WTC11 (cell line): ENCODE measurements around the gene MRPL27. TPM values are rescaled to one million over a fixed set of nuclear protein-coding genes. Genes with fewer than 3 reads are reported as not detected.

Source experiments
- ATAC-seq: fragments of 200-7000 bp; cut with Tn5 transposase; 2 replicates; pipeline ENCODE4 v1.10.0; 2021; ENCODE audit warnings: mild to moderate bottlenecking, moderate library complexity
- CTCF ChIA-PET: fragments of 300-600 bp; sonication (Branson Sonifier 250); formaldehyde crosslinking; loops from one replicate; lab custom pipeline; 2021; ENCODE audit warnings: antibody characterized with exemption; lab: Charles Lee
- POLR2A ChIA-PET: fragments of 350-600 bp; sonication (Branson Sonifier 250); formaldehyde crosslinking; loops from one replicate; lab custom pipeline; 2021; ENCODE audit warnings: antibody characterized with exemption; lab: Charles Lee
- DNase-seq: peaks from one replicate; pipeline ENCODE4 v3.0.0; 2021; ENCODE audit warnings: low spot score
- H3K27ac Mint-ChIP-seq: 2 replicates; pipeline ENCODE4 v1.8.0; 2021; ENCODE audit warnings: mixed read lengths
- H3K27me3 Mint-ChIP-seq: 2 replicates; pipeline ENCODE4 v1.8.0; 2021; ENCODE audit warnings: low read depth, mild to moderate bottlenecking, moderate library complexity, mixed read lengths
- H3K36me3 Mint-ChIP-seq: 2 replicates; pipeline ENCODE4 v1.8.0; 2021; ENCODE audit warnings: mixed read lengths
- H3K4me1 Mint-ChIP-seq: 2 replicates; pipeline ENCODE4 v1.8.0; 2022; ENCODE audit warnings: mixed read lengths
- H3K4me3 Mint-ChIP-seq: 2 replicates; pipeline ENCODE4 v1.8.0; 2021; ENCODE audit warnings: mild to moderate bottlenecking, moderate library complexity, mixed read lengths
- H3K9me3 Mint-ChIP-seq: 2 replicates; pipeline ENCODE4 v1.8.0; 2021; ENCODE audit warnings: mixed read lengths
- ATF1 ChIP-seq: sonication (generic); formaldehyde crosslinking; IDR thresholded peaks from 2 replicates; pipeline ENCODE4 v1.8.1; 2023; ENCODE audit warnings: mild to moderate bottlenecking, moderate library complexity, missing genetic modification reagents
- ATF2 ChIP-seq: sonication (generic); formaldehyde crosslinking; IDR thresholded peaks from 2 replicates; pipeline ENCODE4 v1.8.1; 2022; ENCODE audit warnings: low read depth, missing genetic modification reagents, borderline replicate concordance
- E2F5 ChIP-seq: sonication (generic); formaldehyde crosslinking; IDR thresholded peaks from 2 replicates; pipeline ENCODE4 v1.8.1; 2022; ENCODE audit warnings: mild to moderate bottlenecking, moderate library complexity, missing genetic modification reagents
- EMX1 ChIP-seq: fragments of 250-450 bp; sonication (Bioruptor Pico); IDR thresholded peaks from 2 replicates; pipeline ENCODE4 v1.8.0; 2021; ENCODE audit warnings: mild to moderate bottlenecking
- FOXK1 ChIP-seq: sonication (generic); formaldehyde crosslinking; IDR thresholded peaks from 2 replicates; pipeline ENCODE4 v1.8.0; 2022; ENCODE audit warnings: mild to moderate bottlenecking, moderate library complexity, missing genetic modification reagents
- KAT7 ChIP-seq: sonication (generic); formaldehyde crosslinking; IDR thresholded peaks from 2 replicates; pipeline ENCODE4 v1.8.1; 2023; ENCODE audit warnings: missing genetic modification reagents, mild to moderate bottlenecking, borderline replicate concordance
- MXD4 ChIP-seq: fragments of 250-450 bp; sonication (Bioruptor Pico); IDR thresholded peaks from 2 replicates; pipeline ENCODE4 v1.8.0; 2021; ENCODE audit warnings: mild to moderate bottlenecking, moderate library complexity, borderline replicate concordance
- NR1H2 ChIP-seq: sonication (generic); formaldehyde crosslinking; IDR thresholded peaks from 2 replicates; pipeline ENCODE4 v1.9.0; 2021; ENCODE audit warnings: mild to moderate bottlenecking, moderate library complexity, missing genetic modification reagents
- OVOL2 ChIP-seq: fragments of 250-450 bp; sonication (Bioruptor Pico); IDR thresholded peaks from 2 replicates; pipeline ENCODE4 v1.9.0; 2021; ENCODE audit warnings: mild to moderate bottlenecking, borderline replicate concordance
- SMAD3 ChIP-seq: sonication (generic); formaldehyde crosslinking; IDR thresholded peaks from 2 replicates; pipeline ENCODE4 v1.8.0; 2022; ENCODE audit warnings: missing genetic modification reagents, mild to moderate bottlenecking, borderline replicate concordance
- SP1 ChIP-seq: sonication (generic); formaldehyde crosslinking; conservative IDR thresholded peaks from 2 replicates; pipeline ENCODE4 v1.8.1; 2022; ENCODE audit warnings: missing genetic modification reagents
- ZNF219 ChIP-seq: sonication (generic); formaldehyde crosslinking; IDR thresholded peaks from 2 replicates; pipeline ENCODE4 v1.8.0; 2023; ENCODE audit warnings: missing genetic modification reagents, mild to moderate bottlenecking, borderline replicate concordance
- ZNF281 ChIP-seq: sonication (generic); formaldehyde crosslinking; IDR thresholded peaks from 2 replicates; pipeline ENCODE4 v1.8.0; 2023; ENCODE audit warnings: mild to moderate bottlenecking, missing genetic modification reagents
- ZNF532 ChIP-seq: fragments of 250-450 bp; sonication (Bioruptor Pico); IDR thresholded peaks from 2 replicates; pipeline ENCODE4 v1.9.0; 2021; ENCODE audit warnings: mild to moderate bottlenecking, borderline replicate concordance
- total RNA-seq: library from RNA; stranded (reverse); gene quantifications from 3 replicates; pipeline ENCODE4 v1.2.3, GENCODE V29; 2021
- TF ChIP-seq, protein P1 (sequence below): sonication (generic); formaldehyde crosslinking; IDR thresholded peaks from 2 replicates; pipeline ENCODE4 v1.8.0; 2022; ENCODE audit warnings: mild to moderate bottlenecking, missing genetic modification reagents

The MRPL27 gene
- total RNA-seq, 1 experiment from 2014 or later: 80.5 TPM

DNA sequence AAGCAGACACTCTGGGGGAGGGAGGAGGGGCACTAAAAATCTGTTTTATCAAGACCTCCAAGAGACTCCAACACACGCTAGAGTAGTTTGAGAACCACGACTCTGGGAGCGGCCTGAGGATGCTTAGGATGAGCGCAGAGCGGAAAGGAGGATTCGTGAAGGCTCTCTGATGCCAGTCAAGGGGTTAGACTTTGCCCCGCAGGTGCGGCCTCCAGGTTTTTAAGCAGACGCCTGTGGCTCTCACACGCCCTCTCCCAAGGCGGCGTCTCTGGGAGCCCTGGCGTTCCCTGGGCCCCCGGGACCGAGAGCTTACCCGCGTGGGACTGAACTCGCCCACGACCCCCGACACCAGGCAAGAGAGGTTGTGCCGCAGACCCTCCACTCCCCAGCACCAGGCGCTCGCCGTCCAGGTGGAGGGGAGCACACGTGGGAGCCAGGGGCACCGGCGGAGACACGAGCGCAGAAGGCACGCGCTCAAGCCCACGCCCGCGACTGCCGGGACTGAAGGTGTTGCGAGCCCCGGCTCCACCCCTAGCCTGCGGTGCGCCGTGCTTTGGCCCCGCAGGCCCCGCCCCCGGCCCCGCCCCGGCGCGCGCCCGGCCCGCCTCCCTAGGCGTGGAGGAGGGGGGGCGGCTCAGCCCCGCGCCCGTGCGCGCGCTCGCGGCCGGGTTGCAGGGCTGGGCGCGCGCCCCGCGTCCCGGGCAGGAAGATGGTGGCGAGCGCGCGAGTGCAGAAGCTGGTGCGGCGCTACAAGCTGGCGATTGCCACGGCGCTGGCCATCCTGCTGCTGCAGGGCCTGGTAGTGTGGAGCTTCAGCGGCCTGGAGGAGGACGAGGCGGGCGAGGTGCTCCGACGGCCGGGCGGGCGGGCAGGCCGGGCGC lies 27.3 kb downstream of the MRPL27 start, which contains the start of gene XYLT2:
Gene XYLT2, plus strand, starts transcription at position 695 of the 881 bp plus-strand sequence. Its CDS starts 15 bp downstream, at position 710.
- no peaks in the 10 kb centered on the region for H3K9me3 Mint-ChIP-seq
- peak; percentile 80 for TF ChIP-seq SP1 (CRISPR knock-in tag)
- no peak for TF ChIP-seq NR1H2 (CRISPR knock-in tag)
- 0 out of 2 replicates have a peak, but pooled peaks have one; percentile 43 for TF ChIP-seq SMAD3
- TF ChIP-seq FOXK1 (CRISPR knock-in tag): peak; percentile 9; the same call in 1 of the 2 replicates
- TF ChIP-seq ZNF281 (CRISPR knock-in tag): 0 out of 2 replicates have a peak, but pooled peaks have one; percentile 37
- no peak for TF ChIP-seq ZNF219
- 0 out of 2 replicates have a peak, but pooled peaks have one; percentile 29 for TF ChIP-seq E2F5
- TF ChIP-seq KAT7 (CRISPR knock-in tag): 0 out of 2 replicates have a peak, but pooled peaks have one; percentile 51
- no peak for TF ChIP-seq OVOL2 (CRISPR knock-in tag)
- 0 out of 2 replicates have a peak, but pooled peaks have one; percentile 42 for TF ChIP-seq EMX1 (CRISPR knock-in tag)
- TF ChIP-seq, protein P1, sequence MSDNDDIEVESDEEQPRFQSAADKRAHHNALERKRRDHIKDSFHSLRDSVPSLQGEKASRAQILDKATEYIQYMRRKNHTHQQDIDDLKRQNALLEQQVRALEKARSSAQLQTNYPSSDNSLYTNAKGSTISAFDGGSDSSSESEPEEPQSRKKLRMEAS (CRISPR knock-in tag): peak; percentile 39
- ChIA-PET POLR2A (interaction anchor here (0.6 kb wide), 1 partner anchor 1008 kb away, joined by 4 read pairs; no protein-coding TSS in a partner anchor), CTCF (interaction anchor here (0.5 to 5.0 kb wide), 13 partner anchors 12 to 251 kb away, joined by 3 to 31 read pairs (median 7); partner anchors contain the start of genes COL1A1, LRRC59 and TMEM92)
- ATAC-seq (peak; percentile 66), DNase-seq (peak; percentile 82)
- H3K4me3 Mint-ChIP-seq: peak within 1 kb of the TSS; percentile 93
- H3K36me3 Mint-ChIP-seq: no peaks in the 10 kb centered on the region
- peaks cover 14% of the 10 kb centered on the region for H3K27me3 Mint-ChIP-seq
- H3K4me1 Mint-ChIP-seq: peaks cover 32% of the 10 kb centered on the region
- H3K27ac Mint-ChIP-seq: peak within 1 kb of the TSS; percentile 57; the same call in 1 of the 2 replicates

DNA sequence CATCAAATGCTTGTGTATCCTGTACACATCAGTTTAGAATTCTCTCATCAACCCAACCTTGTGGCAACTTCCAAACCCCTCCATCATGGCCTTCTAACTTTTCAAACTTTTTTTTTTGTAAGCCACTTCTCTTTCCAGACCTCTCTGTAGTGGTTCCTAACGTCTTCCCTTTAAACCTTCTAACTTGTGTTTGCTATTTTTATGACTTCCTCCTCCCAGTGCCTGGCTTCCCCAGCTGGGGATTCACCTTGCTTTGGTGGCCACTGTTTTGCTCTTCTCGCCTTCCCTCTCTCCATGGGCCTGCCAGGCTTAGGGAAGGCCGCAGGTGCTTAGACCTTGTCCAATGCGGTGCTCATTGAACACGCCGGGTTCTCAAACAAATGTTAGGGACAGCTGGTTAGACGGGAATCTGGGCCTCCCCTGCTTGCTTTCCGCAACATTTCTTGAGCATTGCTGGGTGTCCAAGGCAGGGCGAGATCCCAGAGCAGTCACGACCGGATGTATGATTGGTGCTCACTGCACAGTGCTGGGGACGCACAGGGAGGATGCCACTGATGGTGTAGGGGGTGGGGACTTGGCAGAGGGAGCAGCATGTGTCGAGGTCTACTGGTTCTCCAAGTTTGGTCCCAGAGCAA lies 28.1 kb downstream of the MRPL27 start:
- H3K27me3 Mint-ChIP-seq: peaks cover 16% of the 10 kb centered on the region
- TF ChIP-seq ATF2 (CRISPR knock-in tag): no peak
- TF ChIP-seq OVOL2 (CRISPR knock-in tag): no peak
- TF ChIP-seq MXD4 (CRISPR knock-in tag): no peak
- no peak for TF ChIP-seq ATF1
- no peak for TF ChIP-seq ZNF532 (CRISPR knock-in tag)
- TF ChIP-seq, all 79 proteins: peak for 0
- DNase-seq (no peak), ATAC-seq (no peak)
- POLR2A ChIA-PET: interaction anchor here (0.7 kb wide), 1 partner anchor 325 kb away, joined by 3 read pairs; no protein-coding TSS in a partner anchor
- CTCF ChIA-PET: interaction anchor here (4.4 to 5.0 kb wide), 2 partner anchors 11 to 144 kb away, joined by 17 to 26 read pairs; partner anchors contain the start of gene COL1A1
- peak overlapping the region; percentile 74 for H3K4me3 Mint-ChIP-seq
- H3K27ac Mint-ChIP-seq: no peak overlapping the region
- H3K4me1 Mint-ChIP-seq: peaks cover 32% of the 10 kb centered on the region
- no peaks in the 10 kb centered on the region for H3K36me3 Mint-ChIP-seq
- H3K9me3 Mint-ChIP-seq: no peaks in the 10 kb centered on the region
